Gastrocnemius medialis (tissue), 4 donors: ENCODE measurements around the gene FAM193B. TPM values are rescaled to one million over a fixed set of nuclear protein-coding genes. Genes with fewer than 3 reads are reported as not detected.

ENCODE experiments used
- ATAC-seq, 2 donors: fragments of 150-250 bp; one replicate each; pipeline ENCODE4 v1.9.1; 2016
- DNase-seq, 2 donors: peaks; one replicate each; pipeline ENCODE4 v3.0.0-alpha.2; 2019
- H3K27ac ChIP-seq, 4 donors: fragments of 200-600 bp; sonication (generic); 1 replicate in 1 of 4; 2 replicates in 3 of 4; pipeline ENCODE4 v1.5.1; 2016 to 2018; ENCODE audit warnings: mild to moderate bottlenecking in 2 of 4, moderate library complexity in 1 of 4
- H3K27me3 ChIP-seq, 3 donors: fragments of 200-600 bp; sonication (generic) in 2 of 3; 1 replicate in 1 of 3; 2 replicates in 2 of 3; pipeline versions ENCODE4 v1.5.1 to v1.6.0; 2016 to 2019; ENCODE audit warnings: mild to moderate bottlenecking in 1 of 3, moderate library complexity in 1 of 3
- H3K36me3 ChIP-seq, 2 donors: fragments of 200-600 bp; sonication (generic) in 1 of 2; one replicate each; pipeline ENCODE4 v1.5.1; 2017 to 2018
- H3K4me1 ChIP-seq, 2 donors: fragments of 200-600 bp; sonication (generic) in 1 of 2; one replicate each; pipeline ENCODE4 v1.5.1; 2016 to 2017; ENCODE audit warnings: mild to moderate bottlenecking in 2 of 2
- H3K4me3 ChIP-seq, 4 donors: fragments of 200-600 bp; sonication (generic) in 3 of 4; 1 replicate in 1 of 4; 2 replicates in 3 of 4; pipeline ENCODE4 v1.5.1; 2016 to 2019; ENCODE audit warnings: mild to moderate bottlenecking in 2 of 4
- H3K9me3 ChIP-seq, 3 donors: fragments of 200-600 bp; sonication (generic) in 2 of 3; 1 replicate in 1 of 3; 2 replicates in 2 of 3; pipeline ENCODE4 v1.5.1; 2016 to 2019
- CTCF ChIP-seq, 5 experiments: fragments of 450-650 bp in 3 of 5; fragments of 200-600 bp in 2 of 5; sonication (generic) in 2 of 5; IDR thresholded peaks in 4 of 5; conservative IDR thresholded peaks in 1 of 5; 1 replicate in 4 of 5; 2 replicates in 1 of 5; pipeline ENCODE4 v1.5.1; 2016 to 2019; ENCODE audit warnings: antibody characterized with exemption in 5 of 5, mild to moderate bottlenecking in 3 of 5, moderate library complexity in 3 of 5
- POLR2A ChIP-seq, 2 donors: fragments of 450-650 bp; IDR thresholded peaks; one replicate each; pipeline ENCODE4 v1.6.1; 2017; ENCODE audit warnings: antibody characterized with exemption in 2 of 2, mild to moderate bottlenecking in 2 of 2, moderate library complexity in 2 of 2
- in situ Hi-C, 4 donors: fragments of 200-750 bp; cut with MboI; loops; one replicate each; pipeline versions ENCODE4 v1.15.0 to v1.8.0; 2017; ENCODE audit warnings: low sequenced_read_pairs in 4 of 4
- intact Hi-C: fragments of 100-400 bp; cut with DNase I; formaldehyde crosslinking; loops from one replicate; pipeline ENCODE4 v1.15.1; 2023; ENCODE audit warnings: low total_unique reads
- total RNA-seq, 4 donors: library from RNA; depleted of rRNA; stranded (reverse); fragments of >200 nt; gene quantifications; one replicate each; pipeline versions ENCODE4 v1.1.0 to v1.2.3, GENCODE V29; 2016

FAM193B gene
- total RNA-seq, 4 donors from 2014 or later = 13.2 to 21.3 (median 16.6) TPM

GRCh38 chr5:177494346-177495195 lies 59.8 kb downstream of the FAM193B start:
- DNase-seq = peak in 1 of 2 donors; percentile 54
- Histone ChIP-seq H3K27me3 (no peaks in the 10 kb centered on the region), H3K9me3 (no peaks in the 10 kb centered on the region), H3K4me3 (peak overlapping the region in 3 of 4 donors; percentile 70 to 87 (median 80)), H3K36me3 (peaks cover 0 to 22% of the 10 kb centered on the region in 2 donors), H3K4me1 (peaks cover 47 to 60% of the 10 kb centered on the region in 2 donors), H3K27ac (peak overlapping the region; percentile 96 to 99 (median 98))
- no peak for ATAC-seq
- intact Hi-C loops (no loop called here), in situ Hi-C loops (no loop called here)
- TF ChIP-seq CTCF (IDR thresholded peaks at IDR 0.05 in 4 of 5, conservative IDR thresholded peaks at IDR 0.05 in 1 of 5) (peak in 1 of 5 experiments; percentile 25), POLR2A (IDR thresholded peaks at IDR 0.05) (no peak)

DNA sequence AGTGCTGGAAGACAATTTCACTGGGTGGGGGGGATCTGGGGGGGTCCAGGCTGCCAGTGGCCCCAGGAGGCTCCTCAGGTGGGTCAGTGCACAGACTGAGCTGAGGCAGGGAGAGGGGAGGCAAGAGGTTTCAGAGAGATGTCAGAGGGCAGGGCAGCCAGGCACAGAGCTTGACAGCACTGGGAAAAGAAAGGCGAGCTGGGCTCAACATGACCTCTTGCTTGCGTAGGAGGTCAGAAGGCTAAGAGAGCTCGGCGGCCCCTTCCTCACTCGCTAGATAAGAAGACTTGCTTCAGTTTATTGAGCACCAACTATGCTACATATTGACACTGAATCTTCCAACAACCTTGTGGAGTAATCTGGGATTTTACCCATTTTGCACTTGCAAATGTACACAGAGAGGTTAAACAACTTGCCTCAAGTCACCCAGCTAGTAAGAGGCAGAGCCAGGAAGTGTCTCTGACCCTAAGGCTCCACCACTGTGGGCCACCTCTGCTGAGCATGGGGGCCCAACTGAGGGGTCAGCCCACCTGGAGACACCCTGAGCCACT lies 60.5 kb downstream of the FAM193B start:
- H3K27ac ChIP-seq = peak overlapping the region; percentile 96 to 99 (median 98)
- DNase-seq = no peak
- no peaks in the 10 kb centered on the region for H3K9me3 ChIP-seq
- in situ Hi-C loops = no loop called here
- no peaks in the 10 kb centered on the region for H3K27me3 ChIP-seq
- ATAC-seq = no peak
- H3K4me3 ChIP-seq = no peak overlapping the region
- H3K36me3 ChIP-seq = peaks cover 0 to 29% of the 10 kb centered on the region in 2 donors
- H3K4me1 ChIP-seq = peaks cover 47 to 60% of the 10 kb centered on the region in 2 donors
- intact Hi-C loops = no loop called here
- TF ChIP-seq POLR2A (IDR thresholded peaks at IDR 0.05) (no peak), CTCF (IDR thresholded peaks at IDR 0.05 in 4 of 5, conservative IDR thresholded peaks at IDR 0.05 in 1 of 5) (no peak)

DNA sequence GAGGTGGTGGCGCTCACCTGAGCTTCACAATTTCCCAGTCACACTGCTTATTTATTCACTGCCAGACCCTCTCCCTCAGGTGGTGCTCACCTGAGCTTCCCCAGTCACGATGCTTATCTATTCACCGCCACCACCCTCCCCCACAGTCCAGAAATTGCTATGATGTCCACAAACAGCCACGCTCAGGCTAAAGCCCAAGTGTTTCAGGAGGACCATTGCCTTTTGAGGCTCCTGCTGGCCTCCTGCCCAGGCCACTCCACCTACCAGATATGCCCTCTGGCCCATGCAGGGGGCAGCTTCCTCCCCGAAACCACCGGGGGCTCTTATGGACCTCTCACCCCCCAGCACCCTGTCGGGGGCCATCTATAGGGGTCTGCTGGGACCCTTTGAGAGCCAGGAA lies 61.5 kb downstream of the FAM193B start:
- no peak for ATAC-seq
- in situ Hi-C loops = no loop called here
- no peak overlapping the region for H3K4me3 ChIP-seq

GRCh38 chr5:177491983-177492746 lies 62.2 kb downstream of the FAM193B start:
- Histone ChIP-seq H3K36me3 (peaks cover 0 to 45% of the 10 kb centered on the region in 2 donors), H3K4me3 (no peak overlapping the region), H3K4me1 (peaks cover 42 to 54% of the 10 kb centered on the region in 2 donors), H3K27me3 (no peaks in the 10 kb centered on the region), H3K27ac (peak overlapping the region; percentile 37 to 98 (median 96)), H3K9me3 (no peaks in the 10 kb centered on the region)
- ATAC-seq (no peak), DNase-seq (no peak)
- intact Hi-C loops = no loop called here
- in situ Hi-C loops = no loop called here
- TF ChIP-seq CTCF (IDR thresholded peaks at IDR 0.05 in 4 of 5, conservative IDR thresholded peaks at IDR 0.05 in 1 of 5) (no peak), POLR2A (IDR thresholded peaks at IDR 0.05) (no peak)

More for the DNA sequence above, 61.5 kb downstream of the FAM193B start:
- intact Hi-C loops = no loop called here
- no peaks in the 10 kb centered on the region for H3K27me3 ChIP-seq
- peaks cover 45 to 56% of the 10 kb centered on the region in 2 donors for H3K4me1 ChIP-seq
- H3K27ac ChIP-seq = peak overlapping the region; percentile 96 to 99 (median 98)
- H3K36me3 ChIP-seq = peaks cover 0 to 38% of the 10 kb centered on the region in 2 donors
- TF ChIP-seq CTCF (IDR thresholded peaks at IDR 0.05 in 4 of 5, conservative IDR thresholded peaks at IDR 0.05 in 1 of 5) = no peak
- TF ChIP-seq POLR2A (IDR thresholded peaks at IDR 0.05) = no peak
- no peak for DNase-seq
- H3K9me3 ChIP-seq = no peaks in the 10 kb centered on the region
